HUES6 (cell line): ENCODE measurements around the gene C1orf74.

ENCODE experiments used
- H3K27ac ChIP-seq: 2 replicates; pipeline ENCODE4 v1.7.0; 2013; ENCODE audit warnings: low read depth, mild to moderate bottlenecking, low read length, inconsistent platforms
- H3K27me3 ChIP-seq: 2 replicates; pipeline ENCODE4 v1.6.1; 2013; ENCODE audit warnings: low read length; ENCODE audit not compliant: control insufficient read depth, insufficient read depth
- H3K36me3 ChIP-seq: 2 replicates; pipeline ENCODE4 v1.6.1; 2013; ENCODE audit warnings: low read length; ENCODE audit not compliant: control insufficient read depth, insufficient read depth
- H3K4me1 ChIP-seq: 2 replicates; pipeline ENCODE4 v1.6.1; 2013; ENCODE audit warnings: low read length; ENCODE audit not compliant: control insufficient read depth, insufficient read depth
- H3K4me3 ChIP-seq: 2 replicates; pipeline ENCODE4 v1.5.1; 2013; ENCODE audit warnings: low read depth, low read length
- H3K9ac ChIP-seq: one replicate; pipeline ENCODE4 v1.6.1; 2013; ENCODE audit warnings: mild to moderate bottlenecking, low read length
- H3K9me3 ChIP-seq: 2 replicates; pipeline ENCODE4 v1.6.1; 2013; ENCODE audit warnings: low read depth, low read length; ENCODE audit not compliant: control insufficient read depth, insufficient read depth

The C1orf74 gene

DNA sequence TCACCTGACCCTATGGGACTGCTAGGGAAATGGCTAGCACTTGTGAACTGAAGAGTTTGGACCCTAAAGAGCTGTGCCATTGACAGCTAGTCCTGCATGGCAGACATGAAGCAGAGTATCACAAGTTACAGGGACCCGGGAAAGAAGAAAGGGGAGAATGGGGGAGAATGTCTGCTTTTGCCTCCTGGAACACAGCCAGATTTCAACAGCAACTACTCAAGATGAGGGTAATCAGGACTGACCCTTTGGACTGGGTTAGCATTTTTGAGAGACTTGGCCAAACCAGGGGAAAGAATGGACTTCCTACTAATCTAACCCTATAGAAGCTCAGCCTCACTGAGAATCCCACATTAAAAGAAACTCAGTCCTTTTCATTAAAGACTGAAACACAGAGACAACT is 34.7 kb upstream of the C1orf74 start:
- Histone ChIP-seq H3K27ac (no peak overlapping the region), H3K27me3 (0 out of 2 replicates have a peak, but pooled peaks cover 6% of the 10 kb centered on the region), H3K4me1 (peaks cover 8% of the 10 kb centered on the region; the same call in 1 of the 2 replicates), H3K9ac (no peak overlapping the region), H3K9me3 (no peaks in the 10 kb centered on the region), H3K4me3 (no peak overlapping the region), H3K36me3 (no peaks in the 10 kb centered on the region)

GRCh38 chr1:209817691-209818090 is 33.3 kb upstream of the C1orf74 start:
- Histone ChIP-seq H3K9ac (no peak overlapping the region), H3K27ac (no peak overlapping the region), H3K9me3 (no peaks in the 10 kb centered on the region), H3K4me3 (no peak overlapping the region), H3K27me3 (0 out of 2 replicates have a peak, but pooled peaks cover 6% of the 10 kb centered on the region), H3K4me1 (peaks cover 8% of the 10 kb centered on the region; the same call in 1 of the 2 replicates), H3K36me3 (no peaks in the 10 kb centered on the region)

GRCh38 chr1:209816923-209817322 is 32.6 kb upstream of the C1orf74 start:
- no peak overlapping the region for H3K4me3 ChIP-seq
- H3K27ac ChIP-seq = no peak overlapping the region
- H3K4me1 ChIP-seq = peaks cover 8% of the 10 kb centered on the region; the same call in 1 of the 2 replicates
- 0 out of 2 replicates have a peak, but pooled peaks cover 6% of the 10 kb centered on the region for H3K27me3 ChIP-seq
- H3K9me3 ChIP-seq = no peaks in the 10 kb centered on the region
- H3K36me3 ChIP-seq = no peaks in the 10 kb centered on the region
- H3K9ac ChIP-seq = no peak overlapping the region

- H3K4me1 ChIP-seq = peaks cover 8% of the 10 kb centered on the region; the same call in 1 of the 2 replicates
- no peaks in the 10 kb centered on the region for H3K9me3 ChIP-seq
- H3K4me3 ChIP-seq = no peak overlapping the region
- no peak overlapping the region for H3K9ac ChIP-seq
- H3K36me3 ChIP-seq = no peaks in the 10 kb centered on the region
- 0 out of 2 replicates have a peak, but pooled peaks cover 4% of the 10 kb centered on the region for H3K27me3 ChIP-seq
- H3K27ac ChIP-seq = no peak overlapping the region
These were observed 31.6 kb upstream of the C1orf74 start for GRCh38 chr1:209815931-209816341.

DNA sequence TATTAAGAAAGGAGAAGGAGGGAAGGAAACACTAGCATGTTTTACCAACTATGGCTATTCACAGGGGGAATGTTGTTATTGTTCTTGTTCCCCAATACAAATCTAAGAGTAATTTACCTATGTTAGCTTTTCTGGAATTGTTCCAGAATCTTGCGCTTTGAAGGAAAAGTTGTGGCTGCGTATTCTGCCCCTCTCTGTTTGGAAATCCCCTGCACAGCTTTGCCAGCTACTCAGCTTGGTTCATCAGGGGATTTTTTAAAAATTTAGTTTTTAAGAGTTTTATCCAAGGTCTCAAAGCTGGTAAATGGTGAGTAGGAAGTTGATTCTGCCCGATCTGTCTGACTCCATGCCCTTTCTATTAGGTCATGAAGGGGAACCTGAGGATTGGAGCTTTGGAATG is 31.1 kb upstream of the C1orf74 start:
- Histone ChIP-seq H3K9ac (no peak overlapping the region), H3K36me3 (no peaks in the 10 kb centered on the region), H3K27ac (no peak overlapping the region), H3K4me3 (no peak overlapping the region), H3K9me3 (no peaks in the 10 kb centered on the region), H3K27me3 (0 out of 2 replicates have a peak, but pooled peaks cover 4% of the 10 kb centered on the region), H3K4me1 (peaks cover 8% of the 10 kb centered on the region; the same call in 1 of the 2 replicates)

DNA sequence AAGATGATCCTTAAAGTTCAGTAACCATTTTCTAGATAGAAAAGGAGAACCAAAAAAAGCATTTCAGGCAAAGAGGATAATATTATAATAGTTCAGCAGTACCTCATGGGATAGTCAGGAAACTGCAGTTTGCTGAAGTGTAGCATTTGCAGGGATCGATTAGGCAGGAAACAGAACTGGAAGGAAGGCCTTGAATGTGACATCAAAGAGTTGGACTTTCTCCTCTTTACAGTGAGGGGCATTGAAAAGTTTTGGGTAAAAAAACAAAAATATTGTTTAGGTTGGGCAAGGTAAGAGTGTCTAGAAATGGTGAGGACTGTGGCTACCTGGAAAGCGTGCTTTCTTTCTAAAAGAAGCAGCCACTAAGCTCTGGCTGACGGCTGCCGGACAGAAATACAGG is 29.5 kb upstream of the C1orf74 start:
- no peak overlapping the region for H3K9ac ChIP-seq
- H3K4me3 ChIP-seq = no peak overlapping the region
- H3K4me1 ChIP-seq = peaks cover 8% of the 10 kb centered on the region; the same call in 1 of the 2 replicates
- no peaks in the 10 kb centered on the region for H3K36me3 ChIP-seq
- H3K27ac ChIP-seq = no peak overlapping the region
- H3K9me3 ChIP-seq = no peaks in the 10 kb centered on the region
- H3K27me3 ChIP-seq = 0 out of 2 replicates have a peak, but pooled peaks cover under 1% of the 10 kb centered on the region

GRCh38 chr1:209810783-209811182 is 26.4 kb upstream of the C1orf74 start:
- Histone ChIP-seq H3K4me1 (peaks cover 6% of the 10 kb centered on the region), H3K4me3 (no peak overlapping the region), H3K9me3 (no peaks in the 10 kb centered on the region), H3K27me3 (no peaks in the 10 kb centered on the region; the same call in 1 of the 2 replicates), H3K36me3 (no peaks in the 10 kb centered on the region), H3K9ac (no peak overlapping the region), H3K27ac (no peak overlapping the region)

GRCh38 chr1:209809611-209810010 is 25.3 kb upstream of the C1orf74 start:
- peaks cover 9% of the 10 kb centered on the region; the same call in 1 of the 2 replicates for H3K27me3 ChIP-seq
- no peak overlapping the region for H3K4me3 ChIP-seq
- H3K9me3 ChIP-seq = no peaks in the 10 kb centered on the region
- H3K4me1 ChIP-seq = peaks cover 7% of the 10 kb centered on the region
- H3K27ac ChIP-seq = no peak overlapping the region
- H3K9ac ChIP-seq = no peak overlapping the region
- no peaks in the 10 kb centered on the region for H3K36me3 ChIP-seq

GRCh38 chr1:209808059-209808581 is 23.8 kb upstream of the C1orf74 start:
- H3K27ac ChIP-seq = no peak overlapping the region
- H3K9ac ChIP-seq = no peak overlapping the region
- H3K9me3 ChIP-seq = no peaks in the 10 kb centered on the region
- no peak overlapping the region for H3K4me3 ChIP-seq
- no peaks in the 10 kb centered on the region for H3K36me3 ChIP-seq
- H3K27me3 ChIP-seq = peaks cover 23% of the 10 kb centered on the region; the same call in 1 of the 2 replicates
- peaks cover 7% of the 10 kb centered on the region for H3K4me1 ChIP-seq

GRCh38 chr1:209807509-209807908 is 23.1 kb upstream of the C1orf74 start:
- no peaks in the 10 kb centered on the region for H3K36me3 ChIP-seq
- peaks cover 7% of the 10 kb centered on the region for H3K4me1 ChIP-seq
- H3K9me3 ChIP-seq = no peaks in the 10 kb centered on the region
- no peak overlapping the region for H3K9ac ChIP-seq
- H3K4me3 ChIP-seq = no peak overlapping the region
- H3K27me3 ChIP-seq = peaks cover 24% of the 10 kb centered on the region; the same call in 1 of the 2 replicates
- no peak overlapping the region for H3K27ac ChIP-seq

DNA sequence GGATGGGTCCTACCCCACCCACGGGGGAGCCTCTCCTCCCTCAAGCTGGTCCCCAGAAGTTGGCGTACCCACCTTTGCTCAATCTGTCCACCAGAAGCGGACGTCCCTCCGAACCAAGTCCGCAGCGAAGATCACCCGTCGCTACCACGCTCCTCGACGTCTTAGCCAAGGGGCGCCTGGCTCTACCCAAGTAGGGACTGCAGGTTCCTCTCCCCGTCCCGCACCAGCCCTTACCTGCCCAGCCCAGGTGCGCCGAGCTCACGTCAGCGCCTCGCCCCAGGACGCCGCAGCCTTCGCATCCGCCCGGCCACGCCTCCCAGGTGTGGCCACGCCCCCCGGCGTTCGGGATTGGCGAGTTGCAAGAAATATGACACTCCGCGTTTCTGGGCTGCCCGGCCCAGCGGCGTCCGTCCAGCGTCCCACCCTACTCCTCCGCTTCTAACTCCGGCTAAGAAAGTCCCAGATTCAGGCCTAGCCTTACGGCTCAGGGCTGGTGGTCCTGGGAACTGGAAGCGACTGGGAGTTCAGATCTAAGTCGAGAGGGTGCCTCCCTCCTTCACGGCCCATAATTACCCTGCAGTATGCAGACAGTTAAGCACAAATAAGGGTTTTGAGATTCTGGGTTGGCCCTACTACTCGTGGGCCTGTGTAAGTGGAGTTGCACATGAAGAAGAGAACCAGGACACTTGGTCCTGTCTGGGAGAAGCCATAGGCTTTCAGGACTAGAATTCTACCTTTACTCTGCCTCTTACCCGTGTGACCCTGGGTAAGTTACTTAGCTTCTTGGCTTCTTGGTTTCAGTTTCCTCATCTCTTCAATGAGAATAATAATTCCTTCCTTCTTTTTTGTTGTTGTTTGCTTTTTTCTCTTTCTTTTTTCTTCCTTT is 21.8 kb upstream of the C1orf74 start, which contains the start of gene IRF6:
IRF6 (minus strand) TSS at position 268 of the 886 bp plus-strand sequence. CDS start 4,729 bp downstream, outside the sequence.
- no peaks in the 10 kb centered on the region for H3K9me3 ChIP-seq
- H3K4me3 ChIP-seq = peak within 1 kb of the TSS; percentile 97
- peaks cover 26% of the 10 kb centered on the region; the same call in 1 of the 2 replicates for H3K27me3 ChIP-seq
- H3K4me1 ChIP-seq = peaks cover 7% of the 10 kb centered on the region
- H3K27ac ChIP-seq = peak within 1 kb of the TSS; percentile 44; the same call in 1 of the 2 replicates
- no peaks in the 10 kb centered on the region for H3K36me3 ChIP-seq
- H3K9ac ChIP-seq = peak within 1 kb of the TSS; percentile 55
